ENCODE measurements around the gene TSC22D3.
"Not testable (repeated sequence)": the region's sequence is repeated elsewhere in the genome, so short reads cannot be mapped to it uniquely, and the experiment has no call there.

The TSC22D3 gene

GRCh38 chrX:107682256-107682655, 93.3 kb downstream of the TSC22D3 start:
- DNase-seq (ENCODE audit: low spot score), result no peak

GRCh38 chrX:107678957-107679740, 96.4 kb downstream of the TSC22D3 start:
- DNase-seq (ENCODE audit: low spot score), result peak; percentile 73

- DNase-seq (ENCODE audit: low spot score), result no peak
Measured at GRCh38 chrX:107677909-107678308, 97.7 kb downstream of the TSC22D3 start.

GRCh38 chrX:107677501-107677901, 98.1 kb downstream of the TSC22D3 start:
- no peak for DNase-seq (ENCODE audit: low spot score)

DNA sequence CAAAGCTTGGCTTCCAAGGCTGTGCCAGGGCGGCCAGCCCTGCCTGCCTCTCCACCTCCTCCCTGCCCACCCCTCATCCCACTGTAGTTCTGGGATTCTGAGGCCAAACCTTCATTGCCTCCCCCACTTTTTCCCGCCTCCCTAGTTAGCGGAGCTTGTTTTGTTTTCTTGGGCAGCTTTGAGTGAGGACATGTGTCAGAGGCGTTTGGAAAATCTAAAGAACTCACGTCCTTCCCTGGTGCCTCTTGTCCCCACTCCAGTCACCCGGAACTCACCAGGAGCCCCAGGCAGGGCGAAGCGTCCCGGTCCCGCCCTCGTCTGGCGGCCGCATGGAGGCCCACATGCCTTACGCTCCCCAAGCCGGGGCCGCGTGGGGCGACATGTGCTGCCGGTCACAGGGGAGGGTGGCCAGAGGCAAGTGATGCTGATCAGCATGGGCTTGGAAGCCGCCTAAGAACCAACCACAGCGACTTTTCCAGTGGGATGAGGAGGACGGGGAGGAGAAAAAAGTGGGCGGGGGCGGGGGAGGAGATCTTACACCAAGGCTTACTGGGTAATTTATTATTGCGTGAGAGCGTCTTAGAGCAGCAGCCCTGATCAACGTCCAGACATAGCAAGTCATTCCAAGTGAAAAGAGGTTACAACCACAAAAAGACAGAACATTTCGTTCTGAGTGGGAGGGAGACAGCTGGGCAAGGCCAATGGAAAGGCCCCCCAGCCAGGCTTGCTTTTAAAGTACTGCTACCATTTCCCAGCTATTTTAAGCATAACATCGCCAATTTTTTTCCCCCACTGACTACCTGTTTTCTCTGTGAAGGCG, 98.8 kb downstream of the TSC22D3 start:
- DNase-seq (ENCODE audit: low spot score), result peak; percentile 34

GRCh38 chrX:107675823-107676555, 99.6 kb downstream of the TSC22D3 start:
- no peak for DNase-seq (ENCODE audit: low spot score)

DNA sequence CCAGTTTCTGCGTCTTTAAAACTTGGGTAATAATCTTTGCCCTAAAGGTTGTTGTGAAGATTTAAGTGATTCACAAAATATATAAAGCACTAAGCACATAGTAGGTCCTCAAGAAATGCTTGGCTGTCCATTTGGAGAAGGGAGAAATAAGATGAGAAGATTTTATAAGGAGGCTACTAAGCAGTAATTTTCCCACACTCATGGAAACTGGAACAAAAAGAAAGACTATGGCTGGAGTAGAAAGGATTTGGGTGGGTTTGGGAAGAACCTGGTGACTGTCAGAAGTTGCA, 100.3 kb downstream of the TSC22D3 start:
- no peak for DNase-seq (ENCODE audit: low spot score)

GRCh38 chrX:107674480-107675364, 100.9 kb downstream of the TSC22D3 start:
- peak; percentile 45 for DNase-seq (ENCODE audit: low spot score)

GRCh38 chrX:107673933-107674479, 101.6 kb downstream of the TSC22D3 start:
- DNase-seq (ENCODE audit: low spot score), result peak; percentile 94

- no peak for DNase-seq (ENCODE audit: low spot score)
Measured at GRCh38 chrX:107673431-107673830, 102.2 kb downstream of the TSC22D3 start.

DNA sequence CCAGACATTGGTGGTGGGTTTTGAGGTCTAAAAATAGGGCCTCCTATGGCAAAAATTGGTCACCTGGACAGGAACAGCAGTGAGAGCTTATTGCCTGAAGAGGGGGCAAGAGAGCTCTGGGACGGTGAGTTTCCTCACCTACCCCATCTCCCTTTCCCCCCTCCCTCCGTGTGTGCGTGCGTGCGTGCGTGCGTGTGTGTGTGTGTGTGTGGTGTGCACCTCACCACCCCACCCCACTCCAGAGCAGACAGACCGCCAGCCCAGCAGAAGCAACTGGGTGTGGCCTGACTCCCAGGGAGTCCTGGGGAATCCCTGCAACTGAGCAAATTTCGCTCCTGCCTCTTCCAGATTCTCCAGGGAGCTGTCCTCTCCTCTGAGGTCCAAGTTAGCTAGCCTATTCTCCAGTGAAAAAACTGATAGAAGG, 102.6 kb downstream of the TSC22D3 start:
- peak; percentile 89 for DNase-seq (ENCODE audit: low spot score)

- not testable (repeated sequence) for DNase-seq (ENCODE audit: low spot score)
Measured at GRCh38 chrX:107671256-107671655, 104.3 kb downstream of the TSC22D3 start.

GRCh38 chrX:107669885-107670628, 105.5 kb downstream of the TSC22D3 start:
- no peak for DNase-seq (ENCODE audit: low spot score)

- DNase-seq (ENCODE audit: low spot score), result no peak
Measured at GRCh38 chrX:107669261-107669660, 106.3 kb downstream of the TSC22D3 start.

DNA sequence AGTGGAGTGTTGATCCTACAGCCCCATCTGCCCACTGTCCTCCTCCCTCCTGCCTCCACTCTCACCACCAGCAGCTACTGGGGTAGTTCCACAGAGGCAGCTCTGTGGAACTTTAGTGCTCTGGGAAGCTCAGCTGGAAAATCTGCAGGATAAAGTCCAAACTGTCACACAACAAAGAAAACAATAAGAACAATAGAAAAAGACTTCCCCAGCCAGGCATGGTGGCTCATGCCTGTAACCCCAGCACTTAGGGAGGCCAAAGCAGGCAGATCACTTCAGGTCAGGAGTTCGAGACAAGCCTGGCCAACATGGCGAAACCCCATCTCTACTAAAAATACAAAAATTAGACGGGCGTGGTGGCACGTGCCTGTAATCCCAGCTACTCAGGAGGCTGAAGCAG, 106.9 kb downstream of the TSC22D3 start:
- DNase-seq (ENCODE audit: low spot score), result not testable (repeated sequence)

- DNase-seq (ENCODE audit: low spot score), result no peak
Measured at GRCh38 chrX:107667426-107667825, 108.2 kb downstream of the TSC22D3 start.

GRCh38 chrX:107666931-107667330, 108.7 kb downstream of the TSC22D3 start:
- DNase-seq (ENCODE audit: low spot score), result no peak

All from CD4-positive, alpha-beta T cell treated with Interleukin-6 at 100 ng/mL for 8 hours (primary cell).